ENCODE data around the gene MCC.

DNA sequence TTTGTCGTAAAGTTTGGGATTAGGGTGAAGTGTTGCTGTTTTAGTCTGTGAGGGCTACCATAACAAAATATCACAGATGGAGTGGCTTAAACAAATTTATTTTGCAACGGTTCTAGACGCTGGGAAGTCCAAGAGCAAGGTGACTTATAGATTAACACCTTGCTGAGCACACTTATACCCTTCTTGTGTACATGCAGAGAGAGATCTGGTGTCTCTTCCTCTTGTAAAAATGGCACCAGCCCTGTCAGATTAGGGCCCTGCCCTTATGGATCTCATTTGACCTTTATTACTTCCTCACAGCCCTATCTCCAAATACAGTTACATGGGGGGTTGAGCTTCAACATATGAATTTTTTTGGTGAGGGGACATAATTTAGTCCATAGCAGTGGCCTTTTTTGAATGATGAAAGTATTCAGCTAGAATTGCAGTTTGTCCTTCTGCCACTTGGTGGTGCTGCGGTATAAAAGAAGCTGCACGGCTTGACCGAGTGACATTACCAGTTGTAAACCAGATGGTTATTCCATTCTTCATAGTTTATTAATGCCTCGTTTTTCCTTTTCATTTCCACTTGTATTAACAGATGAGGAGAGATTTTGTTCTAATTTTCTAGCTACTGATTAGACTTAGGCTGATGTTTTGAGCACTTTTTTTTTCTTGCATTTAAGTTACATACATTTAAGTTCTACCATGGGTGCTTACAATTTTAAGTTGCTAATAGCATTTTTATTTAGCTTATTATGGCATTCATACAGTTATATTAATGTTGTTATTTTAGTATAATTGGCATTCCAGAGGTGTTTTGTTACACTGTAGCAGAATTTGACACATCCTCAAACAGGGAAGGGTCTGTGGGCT lies 492.3 kb downstream of the MCC start:
- TF ChIP-seq TCF4 (CRISPR knock-in tag; IDR thresholded peaks at IDR 0.05; ENCODE audit: borderline replicate concordance): no peak
- TF ChIP-seq, protein P1, sequence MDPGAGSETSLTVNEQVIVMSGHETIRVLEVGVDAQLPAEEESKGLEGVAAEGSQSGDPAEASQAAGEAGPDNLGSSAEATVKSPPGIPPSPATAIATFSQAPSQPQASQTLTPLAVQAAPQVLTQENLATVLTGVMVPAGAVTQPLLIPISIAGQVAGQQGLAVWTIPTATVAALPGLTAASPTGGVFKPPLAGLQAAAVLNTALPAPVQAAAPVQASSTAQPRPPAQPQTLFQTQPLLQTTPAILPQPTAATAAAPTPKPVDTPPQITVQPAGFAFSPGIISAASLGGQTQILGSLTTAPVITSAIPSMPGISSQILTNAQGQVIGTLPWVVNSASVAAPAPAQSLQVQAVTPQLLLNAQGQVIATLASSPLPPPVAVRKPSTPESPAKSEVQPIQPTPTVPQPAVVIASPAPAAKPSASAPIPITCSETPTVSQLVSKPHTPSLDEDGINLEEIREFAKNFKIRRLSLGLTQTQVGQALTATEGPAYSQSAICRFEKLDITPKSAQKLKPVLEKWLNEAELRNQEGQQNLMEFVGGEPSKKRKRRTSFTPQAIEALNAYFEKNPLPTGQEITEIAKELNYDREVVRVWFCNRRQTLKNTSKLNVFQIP (CRISPR knock-in tag; IDR thresholded peaks at IDR 0.05; ENCODE audit: borderline replicate concordance, low read depth): no peak
- no peak for TF ChIP-seq PPARA (CRISPR knock-in tag; IDR thresholded peaks at IDR 0.05; ENCODE audit: borderline replicate concordance)
- TF ChIP-seq RARB (CRISPR knock-in tag; IDR thresholded peaks at IDR 0.05): no peak
- TF ChIP-seq ZNF8 (CRISPR knock-in tag; IDR thresholded peaks at IDR 0.05): no peak
- no peak for TF ChIP-seq BACH2 (CRISPR knock-in tag; IDR thresholded peaks at IDR 0.05; ENCODE audit: borderline replicate concordance)
- TF ChIP-seq, protein P2, sequence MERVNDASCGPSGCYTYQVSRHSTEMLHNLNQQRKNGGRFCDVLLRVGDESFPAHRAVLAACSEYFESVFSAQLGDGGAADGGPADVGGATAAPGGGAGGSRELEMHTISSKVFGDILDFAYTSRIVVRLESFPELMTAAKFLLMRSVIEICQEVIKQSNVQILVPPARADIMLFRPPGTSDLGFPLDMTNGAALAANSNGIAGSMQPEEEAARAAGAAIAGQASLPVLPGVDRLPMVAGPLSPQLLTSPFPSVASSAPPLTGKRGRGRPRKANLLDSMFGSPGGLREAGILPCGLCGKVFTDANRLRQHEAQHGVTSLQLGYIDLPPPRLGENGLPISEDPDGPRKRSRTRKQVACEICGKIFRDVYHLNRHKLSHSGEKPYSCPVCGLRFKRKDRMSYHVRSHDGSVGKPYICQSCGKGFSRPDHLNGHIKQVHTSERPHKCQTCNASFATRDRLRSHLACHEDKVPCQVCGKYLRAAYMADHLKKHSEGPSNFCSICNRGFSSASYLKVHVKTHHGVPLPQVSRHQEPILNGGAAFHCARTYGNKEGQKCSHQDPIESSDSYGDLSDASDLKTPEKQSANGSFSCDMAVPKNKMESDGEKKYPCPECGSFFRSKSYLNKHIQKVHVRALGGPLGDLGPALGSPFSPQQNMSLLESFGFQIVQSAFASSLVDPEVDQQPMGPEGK (CRISPR knock-in tag; IDR thresholded peaks at IDR 0.05; ENCODE audit: borderline replicate concordance): no peak
- TF ChIP-seq, protein P3, sequence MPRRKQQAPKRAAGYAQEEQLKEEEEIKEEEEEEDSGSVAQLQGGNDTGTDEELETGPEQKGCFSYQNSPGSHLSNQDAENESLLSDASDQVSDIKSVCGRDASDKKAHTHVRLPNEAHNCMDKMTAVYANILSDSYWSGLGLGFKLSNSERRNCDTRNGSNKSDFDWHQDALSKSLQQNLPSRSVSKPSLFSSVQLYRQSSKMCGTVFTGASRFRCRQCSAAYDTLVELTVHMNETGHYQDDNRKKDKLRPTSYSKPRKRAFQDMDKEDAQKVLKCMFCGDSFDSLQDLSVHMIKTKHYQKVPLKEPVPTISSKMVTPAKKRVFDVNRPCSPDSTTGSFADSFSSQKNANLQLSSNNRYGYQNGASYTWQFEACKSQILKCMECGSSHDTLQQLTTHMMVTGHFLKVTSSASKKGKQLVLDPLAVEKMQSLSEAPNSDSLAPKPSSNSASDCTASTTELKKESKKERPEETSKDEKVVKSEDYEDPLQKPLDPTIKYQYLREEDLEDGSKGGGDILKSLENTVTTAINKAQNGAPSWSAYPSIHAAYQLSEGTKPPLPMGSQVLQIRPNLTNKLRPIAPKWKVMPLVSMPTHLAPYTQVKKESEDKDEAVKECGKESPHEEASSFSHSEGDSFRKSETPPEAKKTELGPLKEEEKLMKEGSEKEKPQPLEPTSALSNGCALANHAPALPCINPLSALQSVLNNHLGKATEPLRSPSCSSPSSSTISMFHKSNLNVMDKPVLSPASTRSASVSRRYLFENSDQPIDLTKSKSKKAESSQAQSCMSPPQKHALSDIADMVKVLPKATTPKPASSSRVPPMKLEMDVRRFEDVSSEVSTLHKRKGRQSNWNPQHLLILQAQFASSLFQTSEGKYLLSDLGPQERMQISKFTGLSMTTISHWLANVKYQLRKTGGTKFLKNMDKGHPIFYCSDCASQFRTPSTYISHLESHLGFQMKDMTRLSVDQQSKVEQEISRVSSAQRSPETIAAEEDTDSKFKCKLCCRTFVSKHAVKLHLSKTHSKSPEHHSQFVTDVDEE (CRISPR knock-in tag; IDR thresholded peaks at IDR 0.05): no peak
- TF ChIP-seq ZFP3 (CRISPR knock-in tag; IDR thresholded peaks at IDR 0.05): no peak
- TF ChIP-seq CSDC2 (CRISPR knock-in tag; IDR thresholded peaks at IDR 0.05): no peak
- no peak for TF ChIP-seq ZFP30 (CRISPR knock-in tag; IDR thresholded peaks at IDR 0.05)
- no peak for TF ChIP-seq ZC3H10 (CRISPR knock-in tag; IDR thresholded peaks at IDR 0.05)
- no peak for TF ChIP-seq SNAI2 (CRISPR knock-in tag; IDR thresholded peaks at IDR 0.05)
- no peak for TF ChIP-seq ARNTL (CRISPR knock-in tag; IDR thresholded peaks at IDR 0.05; ENCODE audit: borderline replicate concordance, low read depth)
